PC-3 (cell line): ENCODE data around the gene PRDM10. TPM values are rescaled to one million over a fixed set of nuclear protein-coding genes. Genes with fewer than 3 reads are reported as not detected.

Experiments used
- ATAC-seq: fragments of 200-7000 bp; cut with Tn5 transposase; 2 replicates; pipeline ENCODE4 v1.9.1; 2020; ENCODE audit warnings: mild to moderate bottlenecking, moderate library complexity
- BruUV-seq: library from RNA; stranded (reverse); fragments of 400-500 nt; replicated peaks from 2 replicates; lab custom pipeline; 2021; lab: Mats Ljungman, UMichigan
- CTCF ChIA-PET: fragments of 300-600 bp; sonication (Branson Sonifier 250); formaldehyde crosslinking; loops from one replicate; lab custom pipeline; 2022; ENCODE audit warnings: antibody characterized with exemption; lab: Charles Lee
- POLR2A ChIA-PET: fragments of 300-600 bp; sonication (Branson Sonifier 250); formaldehyde crosslinking; loops from one replicate; lab custom pipeline; 2022; ENCODE audit warnings: antibody characterized with exemption; ENCODE audit not compliant: unreplicated experiment; lab: Charles Lee
- DNase-seq: peaks from one replicate; pipeline ENCODE4 v3.0.0-alpha.2; 2015
- H2AFZ ChIP-seq: fragments of 300-600 bp; sonication (generic); 2 replicates; pipeline ENCODE4 v1.6.0; 2016; ENCODE audit warnings: antibody characterized with exemption, low read length
- H3F3A ChIP-seq: fragments of 300-600 bp; sonication (generic); one replicate; pipeline ENCODE4 v1.6.0; 2017; ENCODE audit warnings: antibody characterized with exemption, low read length, control low read depth, mild to moderate bottlenecking; ENCODE audit not compliant: unreplicated experiment
- H3K27ac ChIP-seq: fragments of 300-600 bp; sonication (generic); 2 replicates; pipeline ENCODE4 v1.5.1; 2016; ENCODE audit warnings: mild to moderate bottlenecking, low read length
- H3K27me3 ChIP-seq: fragments of 300-600 bp; sonication (generic); 2 replicates; pipeline ENCODE4 v1.6.1; 2016; ENCODE audit warnings: low read length, mixed read lengths
- H3K36me3 ChIP-seq: fragments of 300-600 bp; sonication (generic); 2 replicates; pipeline ENCODE4 v1.6.1; 2016; ENCODE audit warnings: low read depth, mixed run types, low read length, mixed read lengths
- H3K4me1 ChIP-seq: fragments of 300-600 bp; sonication (generic); 2 replicates; pipeline ENCODE4 v1.5.1; 2016; ENCODE audit warnings: low read length; ENCODE audit not compliant: insufficient read depth
- H3K4me2 ChIP-seq: fragments of 300-600 bp; sonication (generic); 2 replicates; pipeline ENCODE4 v1.6.0; 2016; ENCODE audit warnings: low read length
- H3K4me3 ChIP-seq: fragments of 300-600 bp; sonication (generic); 2 replicates; pipeline ENCODE4 v1.5.1; 2016; ENCODE audit warnings: mild to moderate bottlenecking, low read length, mixed read lengths
- H3K79me2 ChIP-seq: fragments of 300-600 bp; sonication (generic); 2 replicates; pipeline ENCODE4 v1.6.1; 2017; ENCODE audit warnings: low read length, mixed read lengths
- H3K9ac ChIP-seq: fragments of 300-600 bp; sonication (generic); 2 replicates; pipeline ENCODE4 v1.6.0; 2016; ENCODE audit warnings: mild to moderate bottlenecking, low read length
- H3K9me2 ChIP-seq: fragments of 300-600 bp; sonication (generic); replicated peaks from 2 replicates; pipeline ENCODE4 v1.6.1; 2016; ENCODE audit warnings: mixed run types, low read length, mixed read lengths
- H3K9me3 ChIP-seq: fragments of 300-600 bp; sonication (generic); 2 replicates; pipeline ENCODE4 v1.6.1; 2016; ENCODE audit warnings: low read length, mixed read lengths
- H4K20me1 ChIP-seq: fragments of 300-600 bp; sonication (generic); 2 replicates; pipeline ENCODE4 v1.6.1; 2016; ENCODE audit warnings: low read length, mixed read lengths
- CTCF ChIP-seq: fragments of 300-600 bp; sonication (generic); conservative IDR thresholded peaks from 2 replicates; pipeline ENCODE4 v1.5.1; 2017; ENCODE audit warnings: antibody characterized with exemption, low read depth, mild to moderate bottlenecking, low read length
- EZH2 ChIP-seq: fragments of 300-600 bp; sonication (generic); IDR thresholded peaks from one replicate; pipeline ENCODE4 v1.6.1; 2017; ENCODE audit warnings: antibody characterized with exemption, mild to moderate bottlenecking, low read length; ENCODE audit not compliant: unreplicated experiment
- EZH2phosphoT487 ChIP-seq: fragments of 300-600 bp; sonication (generic); IDR thresholded peaks from 2 replicates; pipeline ENCODE4 v1.6.1; 2018; ENCODE audit warnings: mild to moderate bottlenecking, antibody characterized with exemption, low read length, borderline replicate concordance
- intact Hi-C: fragments of 100-400 bp; cut with micrococcal nuclease; formaldehyde crosslinking; loops from 2 replicates; pipeline ENCODE4 v1.9.0; 2023
- total RNA-seq: library from RNA; depleted of rRNA; stranded (reverse); fragments of >200 nt; gene quantifications from 2 replicates; pipeline ENCODE4 v1.2.3, GENCODE V29; 2014

PRDM10 gene
- total RNA-seq, 1 experiment from 2014 or later = 7.3 TPM

- ATAC-seq (no peak), DNase-seq (no peak)
- Histone ChIP-seq H3K27me3 (no peaks in the 10 kb centered on the region), H3K36me3 (no peaks in the 10 kb centered on the region), H4K20me1 (no peaks in the 10 kb centered on the region), H2AFZ (no peak overlapping the region), H3K79me2 (no peaks in the 10 kb centered on the region), H3K4me1 (no peaks in the 10 kb centered on the region), H3K9ac (no peak overlapping the region), H3F3A (no peaks in the 10 kb centered on the region), H3K4me3 (no peak overlapping the region), H3K4me2 (no peak overlapping the region), H3K9me3 (no peaks in the 10 kb centered on the region), H3K9me2 (no peaks in the 10 kb centered on the region), H3K27ac (no peak overlapping the region)
- intact Hi-C loops = no loop called here
- CTCF ChIA-PET = no interaction called here
- no TSS peak for BruUV-seq
- no peak for TF ChIP-seq EZH2phosphoT487
- no peak for TF ChIP-seq CTCF
- no peak for TF ChIP-seq EZH2
- POLR2A ChIA-PET = no interaction called here
Observed at GRCh38 chr11:129980086-129980485, 22.5 kb downstream of the PRDM10 start.

GRCh38 chr11:129979046-129979605 lies 23.5 kb downstream of the PRDM10 start:
- TF ChIP-seq CTCF = no peak
- TF ChIP-seq EZH2 = no peak
- no peak for TF ChIP-seq EZH2phosphoT487
- no TSS peak for BruUV-seq

GRCh38 chr11:129978447-129978846 lies 24.2 kb downstream of the PRDM10 start:
- H4K20me1 ChIP-seq = no peaks in the 10 kb centered on the region
- ChIA-PET POLR2A (no interaction called here), CTCF (no interaction called here)
- no peak overlapping the region for H2AFZ ChIP-seq
- H3F3A ChIP-seq = no peaks in the 10 kb centered on the region
- no peak for TF ChIP-seq EZH2
- no peak for TF ChIP-seq EZH2phosphoT487
- no peak for TF ChIP-seq CTCF
- intact Hi-C loops = no loop called here
- BruUV-seq = no TSS peak
- DNase-seq = no peak
- no peak overlapping the region for H3K9ac ChIP-seq
- H3K36me3 ChIP-seq = no peaks in the 10 kb centered on the region
- no peak overlapping the region for H3K27ac ChIP-seq
- no peaks in the 10 kb centered on the region for H3K79me2 ChIP-seq
- no peaks in the 10 kb centered on the region for H3K27me3 ChIP-seq
- H3K4me3 ChIP-seq = no peak overlapping the region
- no peaks in the 10 kb centered on the region for H3K9me3 ChIP-seq
- H3K4me1 ChIP-seq = no peaks in the 10 kb centered on the region
- H3K4me2 ChIP-seq = no peak overlapping the region
- no peaks in the 10 kb centered on the region for H3K9me2 ChIP-seq
- no peak for ATAC-seq

More at GRCh38 chr11:129979046-129979605, 23.5 kb downstream of the PRDM10 start:
- no peak for ATAC-seq
- Histone ChIP-seq H3F3A (no peaks in the 10 kb centered on the region), H3K27ac (no peak overlapping the region), H3K4me1 (no peaks in the 10 kb centered on the region), H3K4me2 (no peak overlapping the region), H3K36me3 (no peaks in the 10 kb centered on the region), H3K9me3 (no peaks in the 10 kb centered on the region), H3K9me2 (no peaks in the 10 kb centered on the region), H2AFZ (no peak overlapping the region), H3K27me3 (no peaks in the 10 kb centered on the region), H4K20me1 (no peaks in the 10 kb centered on the region), H3K79me2 (no peaks in the 10 kb centered on the region), H3K4me3 (no peak overlapping the region), H3K9ac (no peak overlapping the region)
- no peak for DNase-seq
- intact Hi-C loops = no loop called here
- ChIA-PET CTCF (no interaction called here), POLR2A (no interaction called here)
